RCC 7860 (cell line): ENCODE data around the gene GPR32.
A peak's percentile ranks its signal among the peaks of the same experiment; 100 is the strongest.
"Not testable (repeated sequence)": the region's sequence is repeated elsewhere in the genome, so short reads cannot be mapped to it uniquely, and the experiment has no call there.

ENCODE experiments used
- DNase-seq: peaks from one replicate; pipeline ENCODE4 v3.0.0-alpha.2; 2015; ENCODE audit warnings: low spot score
- FAIRE-seq: peaks from 2 replicates; lab custom pipeline; 2012; peaks lifted over from hg19 to GRCh38; lab: Jason Lieb, UNC

GPR32 gene

GRCh38 chr19:50770164-50770563 is at the start of gene GPR32:
GPR32 (plus strand) TSS chr19:50770464; CDS start chr19:50770601, 137 bp downstream.
- DNase-seq, FAIRE-seq: not testable (repeated sequence)

- FAIRE-seq = no peak
- DNase-seq = no peak
Measured at GRCh38 chr19:50720921-50721381, 49.3 kb upstream of the GPR32 start.

GRCh38 chr19:50721441-50722137 is 48.7 kb upstream of the GPR32 start:
- FAIRE-seq (no peak), DNase-seq (no peak)

GRCh38 chr19:50722201-50723013 is 47.9 kb upstream of the GPR32 start:
- FAIRE-seq (no peak), DNase-seq (no peak)

- DNase-seq = no peak
- no peak for FAIRE-seq
Measured at GRCh38 chr19:50723069-50723468, 47.2 kb upstream of the GPR32 start, which contains the start of gene CLEC11A. CLEC11A (plus strand) TSS chr19:50723364; CDS start chr19:50723526, 162 bp downstream.

- DNase-seq = no peak
- no peak for FAIRE-seq
Measured at GRCh38 chr19:50723735-50724521, 46.3 kb upstream of the GPR32 start.

GRCh38 chr19:50724522-50725217 is 45.6 kb upstream of the GPR32 start:
- peak; percentile 89 for DNase-seq
- FAIRE-seq = peak; percentile 68

GRCh38 chr19:50725218-50725910 is 44.9 kb upstream of the GPR32 start:
- DNase-seq (no peak), FAIRE-seq (no peak)

GRCh38 chr19:50725911-50726230 is 44.4 kb upstream of the GPR32 start:
- FAIRE-seq (no peak), DNase-seq (no peak)

- DNase-seq = no peak
- no peak for FAIRE-seq
Measured at GRCh38 chr19:50728084-50728737, 42.1 kb upstream of the GPR32 start.

- DNase-seq (no peak), FAIRE-seq (no peak)
Measured at GRCh38 chr19:50729894-50730293, 40.4 kb upstream of the GPR32 start.

GRCh38 chr19:50735869-50736268 is 34.4 kb upstream of the GPR32 start:
- no peak for FAIRE-seq
- no peak for DNase-seq

GRCh38 chr19:50736338-50736737 is 33.9 kb upstream of the GPR32 start:
- no peak for FAIRE-seq

GRCh38 chr19:50739132-50739913 is 30.9 kb upstream of the GPR32 start:
- FAIRE-seq (no peak), DNase-seq (no peak)

More at GRCh38 chr19:50736338-50736737, 33.9 kb upstream of the GPR32 start:
- DNase-seq = no peak

GRCh38 chr19:50739914-50740426 is 30.3 kb upstream of the GPR32 start:
- FAIRE-seq = no peak

GRCh38 chr19:50741179-50741933 is 28.9 kb upstream of the GPR32 start:
- DNase-seq (no peak), FAIRE-seq (no peak)

More at GRCh38 chr19:50739914-50740426, 30.3 kb upstream of the GPR32 start:
- no peak for DNase-seq

- FAIRE-seq (no peak), DNase-seq (no peak)
Measured at GRCh38 chr19:50743537-50743936, 26.7 kb upstream of the GPR32 start.

- DNase-seq = no peak
- no peak for FAIRE-seq
Measured at GRCh38 chr19:50745221-50745620, 25.0 kb upstream of the GPR32 start.
